Stimulated activated CD4-positive, alpha-beta T cell treated with anti-CD3 and anti-CD28 coated beads, Interleukin-1b, Interleukin-23, amount 100 ng/mL, for 48 hours (primary cell): Measurements from ENCODE around the gene STEAP2.

Experiments
- DNase-seq: peaks from one replicate; pipeline ENCODE4 v3.0.0-alpha.2; 2020

Gene STEAP2

GRCh38 chr7:90276033-90276728, 64.6 kb downstream of the STEAP2 start:
- no peak for DNase-seq
